Activated CD8-positive, alpha-beta memory T cell treated with anti-CD3 and anti-CD28 coated beads for 24 hours (primary cell): ENCODE data around the gene TMEM72.

ENCODE experiments used
- DNase-seq: peaks from one replicate; pipeline ENCODE4 v3.0.0-alpha.2; 2020

TMEM72 gene

DNA sequence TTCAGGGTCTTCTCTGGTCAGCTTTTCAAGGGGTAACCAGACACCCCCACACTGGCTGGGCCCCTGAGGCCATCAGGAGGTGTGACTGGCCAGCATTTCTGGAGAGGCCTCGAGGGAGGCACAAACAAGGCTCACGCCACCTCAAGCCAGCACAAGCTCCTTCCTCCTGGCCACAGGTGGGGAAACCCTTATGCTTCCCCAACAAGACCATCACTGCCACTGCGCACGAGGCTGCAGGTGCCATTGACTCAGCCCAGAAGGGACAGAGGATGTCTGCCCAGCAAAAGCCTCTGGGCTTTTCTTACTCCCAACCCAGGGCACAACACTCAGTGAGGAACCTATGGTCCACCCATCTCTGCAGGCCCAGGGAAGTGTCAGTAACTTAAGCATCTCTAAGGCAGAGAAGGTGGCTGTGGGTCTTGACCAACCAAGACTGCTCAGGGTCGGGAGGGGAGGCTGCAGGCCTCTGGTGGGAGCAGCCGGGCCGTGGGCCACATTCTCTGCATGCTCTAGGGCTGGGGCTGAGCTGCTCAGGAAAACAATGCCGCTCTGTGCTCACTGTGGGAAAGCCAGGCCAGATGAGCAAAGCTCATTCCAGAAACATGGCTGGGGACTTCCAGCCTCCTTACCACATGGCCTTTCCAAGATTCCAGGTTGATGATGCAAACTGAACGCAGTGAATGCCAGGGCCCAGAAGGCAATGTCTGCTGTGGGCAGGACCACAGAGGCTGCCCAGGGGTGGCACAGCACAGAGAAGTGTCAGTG, 24.2 kb downstream of the TMEM72 start:
- peak; percentile 28 for DNase-seq

DNA sequence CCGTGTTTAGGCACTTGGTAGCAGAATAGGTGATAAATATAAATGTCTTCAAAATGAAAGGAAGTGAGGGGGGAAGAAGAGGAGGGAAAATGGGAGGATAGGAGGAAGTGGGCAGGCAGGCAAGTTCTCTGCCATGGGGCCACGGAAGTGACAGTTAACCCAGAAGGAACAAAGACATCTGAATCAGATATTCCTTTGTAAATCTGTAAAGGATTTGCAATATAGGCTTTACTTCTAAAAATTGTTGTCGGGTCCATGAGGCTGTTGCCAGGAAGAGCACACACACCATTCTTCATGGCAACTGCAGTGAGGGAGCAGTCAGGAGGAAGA, 24.8 kb downstream of the TMEM72 start:
- DNase-seq: no peak

DNA sequence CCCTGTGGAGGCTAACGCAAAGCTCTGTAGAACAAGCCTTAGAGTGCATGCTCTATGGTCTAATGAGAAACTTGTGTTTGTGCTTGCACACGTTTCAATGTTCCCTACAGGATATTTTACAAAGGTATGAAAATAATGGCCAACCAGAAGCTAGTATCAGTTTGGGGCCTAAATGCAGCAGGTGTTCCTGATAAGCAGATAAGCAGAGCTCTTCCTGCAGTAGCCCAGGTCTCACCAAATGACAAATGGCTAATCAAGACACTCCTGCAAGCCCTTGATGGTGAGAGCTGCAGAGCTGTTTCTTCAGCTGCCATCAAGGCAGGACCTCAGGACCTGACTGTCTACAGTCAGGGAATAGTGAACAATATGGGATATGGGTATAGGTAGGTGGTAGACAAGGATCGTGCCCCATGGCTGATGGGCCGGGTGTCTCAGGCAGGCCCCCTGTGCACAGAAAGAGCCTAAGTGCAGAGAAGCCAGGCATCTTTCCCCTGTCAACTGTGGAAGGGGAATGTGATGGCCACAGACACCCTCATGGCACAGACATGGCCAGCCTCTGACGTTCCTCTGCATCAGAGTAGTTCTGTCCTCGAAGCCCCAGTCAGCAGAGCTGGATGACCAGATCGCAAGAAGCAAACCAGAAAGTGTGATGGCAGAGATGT, 25.3 kb downstream of the TMEM72 start:
- peak; percentile 45 for DNase-seq

DNA sequence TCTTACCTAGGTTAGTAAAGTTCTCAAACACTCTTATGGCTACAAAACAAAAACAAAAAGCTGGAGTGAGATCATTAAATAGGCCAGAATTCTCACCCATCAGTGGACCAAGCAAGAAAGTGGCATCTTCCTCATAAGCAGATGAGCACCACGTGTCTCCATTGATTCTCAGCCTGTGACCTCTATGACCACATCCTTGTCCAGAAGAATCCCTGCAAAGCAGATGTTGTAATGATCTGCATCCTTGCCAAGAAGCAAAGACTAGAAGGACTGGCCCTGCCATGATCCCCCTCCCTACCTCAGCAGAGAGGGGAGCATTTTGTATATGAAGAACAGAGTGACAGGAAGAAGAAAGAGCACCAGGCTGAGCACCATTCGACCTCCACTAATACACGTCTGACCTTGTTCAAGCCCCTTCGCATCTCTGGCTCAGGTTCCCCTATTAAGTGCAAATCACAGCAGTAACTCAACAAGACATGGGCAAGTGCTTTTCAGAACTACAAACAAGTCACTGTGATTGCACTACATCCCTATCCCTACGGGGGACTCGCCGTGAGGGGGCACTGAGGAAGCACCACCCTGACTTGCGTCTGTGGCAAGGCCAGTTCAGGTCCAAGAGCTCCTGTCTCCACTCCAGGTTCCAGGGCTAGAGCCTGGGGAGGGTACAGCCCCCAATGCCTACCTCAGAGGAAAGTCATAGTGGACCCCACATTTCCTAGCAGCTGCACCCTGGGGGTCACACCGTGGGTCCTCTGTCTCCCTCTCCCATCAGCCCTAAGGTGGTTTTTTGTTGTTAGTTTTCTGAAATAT, 26.3 kb downstream of the TMEM72 start:
- peak; percentile 50 for DNase-seq

DNA sequence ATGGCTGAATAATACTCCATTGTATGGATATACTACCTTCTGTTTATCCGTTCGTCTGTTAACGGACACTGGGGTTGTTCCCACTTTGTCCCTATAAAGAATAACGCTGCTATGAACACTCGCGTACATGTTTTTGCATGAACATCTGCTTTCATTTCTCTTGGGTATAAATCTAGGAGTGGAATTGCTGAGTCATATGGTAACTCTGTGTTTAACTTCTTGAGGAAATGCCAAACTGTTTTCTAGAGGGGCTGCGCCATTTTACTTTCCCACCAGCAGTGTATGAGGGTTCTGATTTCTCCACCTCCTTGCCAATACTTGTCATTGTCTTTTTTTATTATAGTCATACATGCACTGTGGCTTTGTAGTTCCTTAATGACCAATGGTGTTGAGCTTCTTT, 27.8 kb downstream of the TMEM72 start:
- no peak for DNase-seq

DNA sequence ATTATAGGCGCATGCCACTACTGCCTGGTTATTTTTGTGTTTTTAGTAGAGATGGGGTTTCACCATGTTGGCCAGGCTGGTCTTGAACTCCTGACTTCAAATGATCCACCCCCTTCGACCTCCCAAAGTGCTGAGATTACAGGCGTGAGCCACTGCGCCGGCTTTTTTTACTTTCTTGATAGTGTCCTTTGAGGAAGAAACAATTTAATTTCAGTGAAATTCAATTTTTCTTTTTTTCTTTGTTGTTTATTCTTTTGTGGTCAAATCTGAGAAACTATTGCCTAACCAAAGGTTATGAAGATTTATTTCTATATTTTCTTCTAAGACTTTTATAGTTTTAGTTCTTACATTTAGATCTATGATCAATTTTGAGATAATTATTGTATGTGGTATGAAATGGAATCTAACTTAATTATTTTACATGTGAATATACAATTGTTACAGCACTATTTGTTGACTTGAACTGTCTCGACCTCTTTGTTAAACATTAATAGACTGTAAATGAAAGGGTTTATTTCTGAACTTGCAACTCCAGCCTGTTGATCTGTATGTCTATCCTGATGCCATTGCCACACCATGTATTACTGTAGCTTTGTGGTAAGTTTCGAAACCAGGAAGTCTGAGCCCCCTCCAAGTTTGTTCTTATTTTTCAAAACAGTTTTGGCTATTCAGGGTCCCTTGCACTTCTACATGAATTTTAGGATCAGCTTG, 28.7 kb downstream of the TMEM72 start:
- DNase-seq: no peak

DNA sequence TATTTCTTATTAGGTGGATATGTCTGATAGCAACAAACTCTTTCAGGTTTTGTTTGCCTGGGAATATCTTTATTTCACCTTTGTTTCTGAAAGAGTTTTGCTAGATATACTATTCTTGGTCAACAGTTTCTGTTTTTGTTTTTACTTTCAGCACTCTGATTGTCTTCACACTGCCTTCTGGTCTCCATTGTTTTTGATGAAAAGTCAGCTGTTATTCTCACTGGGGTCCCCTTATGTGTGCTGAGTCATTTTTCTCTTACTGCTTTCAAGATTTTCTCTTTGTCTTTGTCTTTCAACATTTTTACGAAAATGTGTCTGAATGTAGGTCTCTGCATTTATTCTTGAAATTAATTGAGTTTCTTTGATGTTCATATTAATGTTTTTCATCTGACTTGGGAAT, 33.2 kb downstream of the TMEM72 start:
- DNase-seq: no peak

DNA sequence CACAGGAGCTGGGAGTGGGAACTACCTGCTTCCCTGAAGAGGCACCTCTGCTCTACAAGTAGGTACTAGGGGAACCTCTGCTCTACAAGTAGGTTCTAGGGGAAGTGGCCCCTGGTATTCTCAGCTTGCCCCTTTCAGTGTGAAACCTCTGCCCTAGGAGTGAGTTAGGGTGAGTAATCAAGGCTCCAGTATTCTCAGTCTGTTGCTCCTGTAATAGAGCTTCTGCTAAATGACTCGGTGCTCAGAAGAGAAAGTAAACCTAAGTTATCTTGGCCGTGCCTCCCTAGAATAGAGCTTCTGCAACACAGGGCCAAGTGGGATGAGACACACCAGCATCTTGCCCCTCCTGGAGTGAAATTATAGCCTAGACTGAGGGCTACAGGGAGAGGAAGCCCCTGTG, 35.1 kb downstream of the TMEM72 start:
- peak; percentile 33 for DNase-seq

DNA sequence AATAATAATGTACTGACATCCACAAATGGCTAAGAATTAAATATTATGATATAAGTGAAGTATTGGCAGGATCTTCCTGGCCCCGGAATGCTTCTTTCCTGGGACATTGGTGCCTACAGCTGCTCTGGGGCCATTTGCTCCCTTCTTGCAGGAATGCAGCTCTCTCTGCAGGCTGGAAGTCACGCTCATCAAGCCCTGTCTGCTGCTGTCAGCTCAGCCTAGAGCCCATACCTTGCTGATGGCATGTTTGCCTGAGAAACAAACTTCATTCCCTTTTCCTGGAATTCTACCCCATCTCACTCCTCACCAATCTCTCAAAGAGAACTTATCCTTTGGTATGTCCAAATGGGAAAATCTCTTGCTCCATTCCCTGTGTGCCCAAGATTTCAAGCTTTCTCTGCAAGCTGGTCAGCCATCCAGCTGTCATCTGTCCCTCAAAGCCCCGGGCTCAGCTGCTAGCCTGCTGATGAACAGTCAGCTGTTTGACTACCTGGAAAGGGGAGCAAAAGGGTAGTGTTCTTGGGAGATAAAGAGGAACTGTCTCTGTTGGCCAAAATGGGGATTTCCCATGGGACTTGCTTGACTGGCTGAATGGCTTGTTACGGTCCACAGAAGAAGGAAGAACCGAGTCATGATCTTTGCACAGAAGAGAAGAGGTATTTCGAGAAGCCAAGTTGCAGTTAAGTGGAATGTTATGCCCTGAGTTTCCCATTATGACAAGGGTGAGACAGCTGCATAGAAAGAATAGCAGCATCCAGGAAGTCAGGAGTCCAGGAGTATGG, 36.4 kb downstream of the TMEM72 start:
- DNase-seq: peak; percentile 5

DNA sequence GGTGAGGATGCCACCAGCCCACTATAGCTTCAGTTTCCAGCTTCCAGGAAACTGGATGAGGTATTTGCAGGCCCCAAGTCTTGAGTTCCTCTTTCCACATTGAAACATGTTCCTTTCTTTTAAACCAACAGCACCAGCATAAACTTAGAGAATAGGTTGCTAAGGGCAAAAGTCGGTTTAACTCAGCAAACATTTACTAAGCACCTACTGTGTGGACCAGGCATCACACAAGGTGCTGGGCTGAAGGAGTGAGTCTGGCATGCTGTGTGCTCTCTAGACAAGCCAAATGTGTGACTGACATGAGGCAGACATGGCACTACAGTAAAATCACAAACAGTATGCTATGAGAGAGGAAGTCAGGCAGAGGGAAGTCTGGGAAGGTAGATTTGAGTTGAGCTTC, 37.5 kb downstream of the TMEM72 start:
- peak; percentile 4 for DNase-seq

DNA sequence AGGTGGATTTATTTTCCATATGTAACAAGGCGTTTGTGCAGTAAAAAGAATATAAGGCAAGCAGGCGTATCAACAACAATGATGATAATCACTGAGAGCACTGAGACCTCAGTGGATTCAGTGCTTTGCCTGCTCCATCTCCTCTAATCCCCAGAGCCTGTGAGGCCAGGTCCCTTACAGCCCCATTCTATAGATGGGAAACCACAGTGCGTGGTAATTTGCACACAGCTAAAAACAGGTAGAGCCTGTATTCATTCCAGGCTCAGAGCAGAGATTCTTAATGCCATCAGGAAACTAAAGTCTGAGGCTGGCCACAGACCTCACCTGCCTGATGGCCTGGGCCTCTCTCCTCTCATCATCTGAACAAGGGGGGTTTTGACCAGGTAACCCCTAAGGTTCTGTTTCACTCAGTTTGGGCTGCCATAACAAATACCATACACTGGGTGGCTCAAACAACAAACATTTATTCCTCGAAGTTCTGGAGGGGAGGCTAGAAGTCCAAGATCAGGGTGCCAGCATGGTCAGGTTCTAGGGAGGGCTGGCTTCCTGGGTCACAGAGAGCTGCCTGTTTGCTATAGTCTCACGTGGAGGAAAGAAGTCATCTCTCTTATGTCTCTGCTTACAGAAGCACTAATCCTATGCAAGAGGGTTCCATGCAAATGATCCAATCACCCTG, 38.1 kb downstream of the TMEM72 start:
- DNase-seq: peak; percentile 17

DNA sequence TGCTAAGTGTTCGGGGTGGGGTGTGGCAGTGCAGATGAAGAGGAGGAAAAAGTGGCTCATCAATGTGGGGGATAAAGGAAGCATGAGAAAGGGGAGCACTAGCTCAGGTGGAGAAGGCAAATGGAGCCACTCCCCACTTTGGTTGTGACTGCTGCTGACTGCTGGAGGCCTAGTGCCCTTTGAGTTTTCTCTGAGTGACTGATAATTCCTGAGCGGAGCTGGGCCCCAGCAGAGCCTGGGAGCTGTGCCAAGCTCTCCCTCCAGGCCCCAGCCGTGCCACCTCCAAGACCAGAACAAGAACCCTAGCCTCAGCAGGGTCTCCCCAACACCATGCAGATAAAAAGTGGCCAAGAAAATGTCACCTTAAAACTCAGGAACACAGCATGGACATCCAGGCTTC, 38.8 kb downstream of the TMEM72 start:
- peak; percentile 24 for DNase-seq

DNA sequence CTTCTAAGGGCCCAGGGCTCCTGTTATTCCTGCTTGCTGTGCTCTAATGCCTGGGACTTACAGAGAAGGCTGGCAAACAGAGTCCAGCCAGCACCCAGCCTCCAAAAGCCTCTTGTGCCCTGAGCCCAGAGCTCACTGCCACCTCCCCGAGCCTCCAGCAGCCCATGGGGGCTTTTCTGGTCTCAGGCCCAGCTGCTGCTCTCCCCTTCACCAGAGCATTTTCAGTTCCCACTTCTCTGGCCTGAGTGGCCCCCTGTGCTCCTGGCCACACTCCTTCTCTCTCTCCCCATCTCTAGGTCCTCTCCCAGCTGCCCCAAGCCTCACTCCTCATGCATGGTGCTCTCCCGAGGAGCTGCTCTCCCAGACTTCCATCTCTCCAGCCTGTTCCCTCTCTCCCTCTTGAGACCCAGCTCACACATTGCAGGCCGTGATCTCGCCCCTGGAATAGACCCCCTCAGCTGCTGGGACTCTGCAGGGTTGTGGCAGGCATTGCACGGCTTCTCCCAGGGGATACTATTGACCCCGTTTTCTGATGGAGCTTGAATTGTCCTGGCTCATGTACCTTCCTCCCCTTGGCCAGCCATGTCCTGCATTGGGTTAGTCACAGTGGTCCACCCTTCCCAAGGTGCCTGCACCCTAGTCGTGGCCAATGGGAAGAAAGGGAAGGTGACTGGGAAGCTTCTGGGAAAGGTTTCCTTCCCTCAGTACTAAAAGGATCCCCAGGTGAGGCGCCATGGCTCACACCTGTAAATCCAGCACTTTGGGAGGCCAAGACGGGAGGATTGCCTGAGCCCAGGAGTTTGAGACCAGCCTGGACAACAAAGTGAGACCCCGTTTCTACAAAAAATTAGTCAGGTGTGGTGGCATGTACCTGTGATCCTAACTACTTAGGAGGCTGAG, 39.4 kb downstream of the TMEM72 start:
- DNase-seq: peak; percentile 40

DNA sequence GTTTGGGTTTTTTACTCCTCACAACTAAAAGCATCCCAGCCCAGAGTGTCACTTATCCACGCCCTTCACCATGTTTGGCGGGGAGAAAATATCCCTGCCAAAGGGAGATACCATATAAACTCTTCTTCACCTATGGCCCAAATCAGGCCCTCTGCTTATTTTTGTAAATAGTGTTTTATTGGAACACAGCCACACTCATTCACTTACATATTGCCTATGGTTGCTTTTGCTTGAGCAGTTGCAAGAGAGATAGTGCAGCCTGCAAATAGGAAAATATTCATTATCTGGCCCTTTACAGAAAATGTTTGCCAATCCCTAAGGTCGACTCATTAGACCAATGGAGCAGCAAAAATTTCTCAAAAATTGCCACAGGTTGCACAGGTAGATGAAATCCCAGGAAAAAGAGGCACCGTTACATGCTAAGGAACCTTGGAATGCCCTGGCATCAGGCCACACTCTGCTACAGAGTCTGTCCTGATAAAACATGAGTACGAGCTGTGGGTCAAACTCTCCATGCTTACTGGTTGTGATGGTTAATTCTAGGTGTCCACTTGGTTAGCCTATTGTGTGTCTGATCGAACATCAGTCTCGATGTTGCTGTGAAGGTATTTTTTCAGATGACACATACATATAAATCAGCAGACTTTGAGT, 40.6 kb downstream of the TMEM72 start:
- peak; percentile 7 for DNase-seq

DNA sequence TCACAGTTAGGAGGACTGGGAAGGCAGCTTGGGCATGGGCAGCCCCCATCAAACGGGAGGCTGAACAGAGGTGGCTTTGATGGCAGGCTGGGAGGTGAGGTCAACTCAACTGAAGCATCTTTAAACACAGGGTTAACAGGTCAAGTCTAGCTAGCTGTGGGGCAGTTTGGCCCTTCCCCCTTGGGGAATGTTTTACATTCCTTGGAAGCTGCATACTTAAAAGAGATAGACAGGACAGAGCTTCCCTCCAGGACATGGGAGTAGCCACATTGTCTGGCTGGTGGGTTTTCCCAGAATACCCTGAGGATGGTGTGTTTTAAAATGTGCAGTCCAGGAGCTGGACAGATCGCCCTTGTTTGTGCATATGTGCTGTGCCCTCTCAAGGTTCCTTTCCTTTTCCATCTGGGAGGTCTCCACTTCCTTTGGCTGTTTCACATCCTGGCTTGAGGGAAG, 41.7 kb downstream of the TMEM72 start:
- no peak for DNase-seq

DNA sequence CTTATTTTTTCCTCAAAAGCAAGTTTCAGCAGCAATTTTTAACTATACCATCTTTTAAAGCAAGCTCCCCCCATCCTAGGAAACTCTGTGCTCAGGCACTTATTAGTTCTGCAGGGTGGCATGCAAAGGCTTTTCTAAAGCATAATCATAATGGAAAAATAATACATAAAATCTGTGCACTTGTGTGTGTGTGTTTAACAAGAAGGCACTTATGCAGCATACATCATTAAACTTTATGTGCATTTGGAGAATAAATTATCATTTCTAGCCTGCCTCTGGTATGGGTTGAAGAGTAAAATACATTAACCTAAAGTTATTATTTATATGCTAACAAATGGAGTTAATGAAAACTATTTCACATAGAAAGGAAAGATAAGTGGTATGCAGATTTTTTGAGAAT, 42.9 kb downstream of the TMEM72 start:
- DNase-seq: no peak

DNA sequence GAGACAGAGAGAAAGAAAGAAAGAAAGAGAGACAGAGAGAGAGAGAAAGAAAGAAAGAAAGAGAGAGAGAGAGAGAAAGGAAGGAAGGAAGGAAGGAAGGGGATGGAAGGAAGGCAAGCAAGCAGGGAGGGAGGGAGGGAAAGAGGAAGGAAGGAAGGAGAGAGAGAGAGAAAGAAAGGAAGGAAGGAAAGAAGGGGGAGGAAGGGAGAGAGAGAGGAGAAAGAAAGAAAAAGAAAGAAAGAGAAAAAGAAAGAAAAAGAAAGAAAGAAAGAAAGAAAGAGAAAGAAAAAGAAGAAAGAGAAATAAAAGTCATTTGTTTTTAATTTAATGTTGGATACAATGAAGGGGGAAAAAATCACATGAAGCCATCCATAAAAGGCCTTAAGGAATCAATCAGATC, 43.8 kb downstream of the TMEM72 start:
- DNase-seq: no peak

DNA sequence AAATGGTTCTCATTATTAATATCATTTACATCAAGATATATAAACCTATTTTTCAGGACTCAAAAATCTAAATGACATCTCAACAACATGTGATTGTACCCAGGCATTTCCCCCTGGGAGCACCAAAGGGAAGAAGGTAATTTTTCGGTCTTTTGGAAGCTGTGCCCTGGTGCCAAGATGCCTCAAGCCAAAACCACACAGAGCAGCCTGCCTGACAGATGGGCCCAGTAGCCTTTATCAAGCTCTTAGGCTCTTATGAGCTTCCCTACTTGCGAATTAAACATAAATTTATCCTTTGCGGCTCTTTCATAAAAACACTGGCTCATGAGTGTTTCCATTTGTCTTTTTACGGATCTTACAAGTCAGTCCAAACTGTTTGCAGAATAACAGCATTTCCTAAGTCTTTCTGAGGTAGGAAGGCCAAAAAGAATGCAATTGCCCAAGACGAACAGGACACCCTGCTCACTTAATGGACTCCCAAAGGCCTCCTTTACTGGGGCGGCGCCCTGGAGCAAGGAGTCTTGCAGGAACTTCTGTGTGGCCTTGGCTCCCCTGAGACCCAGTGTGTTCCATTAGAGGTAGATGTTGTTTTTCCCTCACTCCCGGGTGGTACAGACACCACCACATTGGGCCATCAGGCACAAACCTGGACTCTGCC, 44.4 kb downstream of the TMEM72 start:
- peak; percentile 15 for DNase-seq

DNA sequence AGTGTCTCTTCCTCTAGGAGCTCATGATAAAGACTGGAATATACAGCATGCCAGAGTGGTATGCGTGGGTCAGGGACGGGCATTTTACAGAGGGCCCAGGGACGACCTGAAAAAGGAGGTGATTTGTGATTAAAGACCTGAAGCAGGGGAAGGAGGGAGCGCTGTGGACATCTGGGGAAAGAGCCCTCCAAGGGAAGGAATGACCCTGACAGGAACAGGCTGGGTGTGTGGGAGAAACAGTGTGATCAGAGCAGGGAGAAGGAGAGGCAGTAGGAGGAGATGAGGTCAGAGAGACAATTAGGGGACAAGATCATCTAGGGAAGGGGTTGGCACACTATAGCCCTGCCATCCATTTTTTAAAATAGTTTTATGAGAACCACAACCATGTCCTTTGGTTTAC, 45.1 kb downstream of the TMEM72 start:
- DNase-seq: peak; percentile 28
